HG02642 (cell line): ENCODE results near the gene PTPN14.

Experiments
- ATAC-seq: cut with Tn5 transposase; IDR thresholded peaks from one replicate; pipeline ENCODE4 v1.9.1; 2021; ENCODE audit warnings: mild to moderate bottlenecking; ENCODE audit not compliant: unreplicated experiment, poor library complexity

PTPN14 gene

DNA sequence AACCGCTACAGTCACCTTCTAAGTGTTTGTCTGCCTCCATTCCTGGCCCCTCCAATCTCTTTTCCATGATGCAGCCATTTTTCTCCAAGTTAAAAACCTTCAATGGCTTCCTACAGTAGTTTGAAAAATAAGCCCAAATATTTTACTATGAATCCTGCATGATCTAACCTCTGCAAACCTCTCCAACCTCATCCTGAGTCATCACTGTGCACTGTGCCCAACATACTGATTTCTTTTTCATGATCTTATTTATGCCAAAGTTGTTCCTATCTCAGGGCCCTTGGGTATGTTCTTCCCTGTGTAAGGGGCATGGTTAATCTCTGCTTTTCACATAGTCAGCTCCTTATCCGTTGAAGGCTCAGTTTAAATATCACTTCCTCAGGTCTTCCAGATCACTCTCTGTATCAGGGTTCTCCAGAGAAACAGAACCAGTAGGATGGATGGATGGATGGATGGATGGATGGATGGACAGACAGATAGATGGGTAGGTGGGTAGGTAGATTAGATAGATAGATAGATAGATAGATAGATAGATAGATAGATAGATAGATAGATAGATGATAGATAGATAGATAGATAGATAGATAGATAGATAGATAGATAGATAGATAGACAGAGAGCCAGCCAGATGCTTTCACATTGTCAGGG is 18.1 kb upstream of the PTPN14 start:
- no peak for ATAC-seq

- ATAC-seq = no peak
These were observed 16.9 kb upstream of the PTPN14 start for GRCh38 chr1:214568328-214568727.

DNA sequence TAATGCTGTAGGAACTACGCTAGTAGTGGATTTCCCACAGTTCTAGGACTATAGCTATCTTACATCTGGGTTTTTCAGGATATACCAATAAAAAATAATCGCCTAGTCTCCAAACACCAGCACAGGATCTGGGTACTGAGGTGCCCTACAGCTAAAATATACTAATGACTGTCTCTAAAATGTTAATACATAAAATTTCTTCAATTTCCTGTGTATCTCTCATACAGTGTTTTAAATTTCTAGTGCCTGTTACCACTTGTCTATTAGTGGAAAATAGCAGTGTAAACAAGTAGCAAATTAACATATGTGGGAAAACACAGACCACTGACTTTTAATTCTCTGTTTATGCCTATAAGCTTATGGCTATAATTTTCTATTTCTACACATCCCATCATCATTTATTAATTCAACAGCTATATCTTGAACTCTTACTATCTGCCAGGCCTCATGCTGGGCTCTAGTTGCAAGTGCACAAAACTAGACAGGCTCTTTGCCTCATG is 16.1 kb upstream of the PTPN14 start:
- ATAC-seq = no peak

GRCh38 chr1:214566158-214567104 is 15.0 kb upstream of the PTPN14 start:
- peak; percentile 41 for ATAC-seq

GRCh38 chr1:214565310-214565709 is 13.9 kb upstream of the PTPN14 start:
- ATAC-seq = no peak

- no peak for ATAC-seq
These were observed 12.5 kb upstream of the PTPN14 start for GRCh38 chr1:214563881-214564280.

GRCh38 chr1:214557952-214558735 is 6.7 kb upstream of the PTPN14 start:
- no peak for ATAC-seq

DNA sequence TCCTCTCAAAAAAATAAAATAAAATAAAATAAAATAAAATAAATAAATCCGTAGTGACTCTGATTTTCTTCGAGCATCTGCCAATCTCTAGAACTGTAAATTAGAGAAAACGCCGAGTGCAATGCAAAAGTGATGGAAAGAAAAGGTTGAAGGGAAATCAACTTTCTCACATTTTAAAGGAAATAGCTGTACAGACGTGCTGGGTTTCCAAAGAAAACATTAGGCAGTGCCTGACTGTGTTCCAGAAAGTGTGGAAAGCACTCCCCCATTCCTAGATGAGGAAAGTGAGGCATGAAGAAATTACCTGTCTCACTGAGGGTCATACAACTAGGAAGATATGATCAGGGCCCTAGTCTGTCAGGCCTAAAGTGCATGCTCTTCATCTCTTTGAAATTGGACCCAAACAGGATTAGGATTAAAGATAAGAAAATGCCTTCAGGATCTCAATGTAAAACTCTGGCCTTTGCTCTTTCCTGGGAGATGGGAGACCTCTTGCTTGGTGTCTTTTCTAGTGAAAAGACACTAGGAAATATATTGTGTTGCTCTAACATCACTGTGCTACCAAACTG is 1.8 kb upstream of the PTPN14 start:
- no peak for ATAC-seq

GRCh38 chr1:214552174-214552608 is 789 bp upstream of the PTPN14 start:
- no peak for ATAC-seq

GRCh38 chr1:214550857-214551435 is 456 bp downstream of the PTPN14 start:
- ATAC-seq = no peak

DNA sequence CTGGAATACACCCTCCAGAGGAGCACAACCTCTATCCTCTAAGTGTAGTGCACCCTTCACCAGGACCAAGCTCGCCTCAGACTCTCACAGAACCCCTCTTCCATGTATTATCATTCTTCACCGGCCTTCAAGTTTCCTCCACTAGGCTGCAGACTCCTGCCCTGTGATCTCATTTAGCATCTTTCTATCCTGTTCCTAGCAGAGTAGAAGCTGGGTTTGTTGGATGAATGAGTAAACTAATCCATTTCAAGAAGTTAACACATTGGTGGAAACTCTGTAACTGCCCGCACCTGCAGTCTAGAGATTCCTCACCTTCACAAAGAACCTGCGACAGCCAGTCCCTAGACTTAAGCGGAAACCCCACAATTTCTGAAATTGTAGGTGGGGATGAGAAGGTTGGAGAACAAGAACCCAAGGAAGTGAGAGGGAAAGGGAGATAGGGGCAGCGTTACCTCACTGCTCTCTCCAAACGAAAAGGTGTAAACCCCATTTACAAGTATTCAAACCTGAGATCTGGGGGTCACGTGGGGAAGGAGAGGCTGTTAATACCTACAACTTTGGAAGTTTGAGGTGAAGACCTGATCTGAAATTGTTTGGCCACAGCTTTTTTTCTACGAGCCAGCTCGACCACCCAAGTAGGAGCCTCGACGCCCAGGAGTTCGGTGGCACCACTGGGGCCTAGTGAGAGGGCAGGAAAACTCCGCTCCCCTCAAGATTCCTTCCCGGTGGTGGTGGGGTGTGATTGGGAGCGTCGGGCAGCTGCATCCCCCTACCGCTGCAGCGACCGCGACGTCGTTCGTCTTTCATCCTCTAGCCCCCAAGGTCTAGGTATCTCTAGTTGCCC is 1.2 kb downstream of the PTPN14 start:
- ATAC-seq = no peak

- ATAC-seq = no peak
These were observed 1.8 kb downstream of the PTPN14 start for GRCh38 chr1:214549604-214550003.

GRCh38 chr1:214548988-214549387 is 2.4 kb downstream of the PTPN14 start:
- no peak for ATAC-seq

DNA sequence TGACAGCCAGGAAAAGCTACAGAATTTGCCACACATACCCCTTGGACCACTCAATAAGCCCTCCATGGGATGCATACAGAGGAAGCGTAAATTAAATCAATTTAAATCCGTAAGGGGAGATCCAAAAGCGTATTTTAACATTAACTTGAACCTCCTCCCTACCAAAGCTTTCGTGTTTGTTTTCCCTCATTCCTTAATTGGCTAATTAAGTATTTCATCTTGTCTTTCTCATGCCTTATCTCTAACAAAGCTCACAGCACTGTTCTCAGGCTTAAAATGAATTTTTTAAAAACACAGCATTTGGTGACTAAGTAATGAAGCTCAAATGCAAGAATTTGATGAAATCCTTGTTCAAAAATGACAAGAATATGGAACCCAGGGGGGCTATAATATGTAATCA is 3.1 kb downstream of the PTPN14 start:
- ATAC-seq = no peak

DNA sequence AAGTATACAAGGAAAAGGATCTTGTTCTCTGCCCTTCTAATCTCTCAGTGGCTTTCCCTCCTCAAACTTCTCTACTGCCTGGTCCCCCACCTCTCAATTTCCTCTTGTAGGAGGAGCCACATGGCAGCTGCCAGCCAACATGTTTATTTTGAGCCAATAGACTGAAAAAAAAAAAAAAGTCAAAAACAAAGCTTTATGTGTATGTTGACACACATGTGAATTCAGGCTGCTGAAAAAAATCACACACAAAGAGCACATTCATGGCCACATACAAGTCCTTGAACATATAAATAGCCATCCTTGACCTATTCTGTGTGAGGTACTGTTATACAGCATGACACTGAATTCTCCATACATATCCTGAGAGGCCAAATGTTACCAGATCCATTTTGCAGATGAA is 3.7 kb downstream of the PTPN14 start:
- no peak for ATAC-seq

- no peak for ATAC-seq
These were observed 4.3 kb downstream of the PTPN14 start for GRCh38 chr1:214546886-214547641.

GRCh38 chr1:214546084-214546483 is 5.3 kb downstream of the PTPN14 start:
- ATAC-seq = no peak

DNA sequence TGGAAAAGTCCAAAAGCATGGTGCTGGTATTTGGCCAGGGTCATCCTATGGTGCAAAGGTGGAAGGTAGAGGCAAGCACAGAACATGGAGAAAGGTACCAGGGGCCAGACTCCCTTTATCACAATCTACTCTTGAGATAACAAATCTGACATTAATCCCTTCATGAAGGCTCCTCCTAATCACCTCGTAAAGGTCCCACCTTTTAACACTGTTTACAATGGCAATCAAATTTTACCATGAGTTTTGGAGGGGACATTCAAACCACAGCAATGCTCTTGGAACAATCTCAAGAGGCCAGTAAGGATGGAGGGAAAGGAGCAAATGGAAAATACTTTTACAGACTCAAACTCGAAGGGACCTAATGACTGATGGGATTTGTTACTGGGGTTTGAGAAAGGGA is 6.1 kb downstream of the PTPN14 start:
- no peak for ATAC-seq
